A549 treated with CpdA at 1 μM for 4 hours (cell line): ENCODE data around the gene HLA-DRA. TPM values are rescaled to one million over a fixed set of nuclear protein-coding genes. Genes with fewer than 3 reads are reported as not detected.

ENCODE experiments used
- total RNA-seq: library from RNA; stranded (reverse); fragments of 200-300 nt; extraction: Qiagen RNA extraction; gene quantifications from 5 replicates; pipeline ENCODE4 v1.2.3, GENCODE V29; 2022; ENCODE audit warnings: low read depth

HLA-DRA gene
- total RNA-seq: not detected in 5 replicates

DNA sequence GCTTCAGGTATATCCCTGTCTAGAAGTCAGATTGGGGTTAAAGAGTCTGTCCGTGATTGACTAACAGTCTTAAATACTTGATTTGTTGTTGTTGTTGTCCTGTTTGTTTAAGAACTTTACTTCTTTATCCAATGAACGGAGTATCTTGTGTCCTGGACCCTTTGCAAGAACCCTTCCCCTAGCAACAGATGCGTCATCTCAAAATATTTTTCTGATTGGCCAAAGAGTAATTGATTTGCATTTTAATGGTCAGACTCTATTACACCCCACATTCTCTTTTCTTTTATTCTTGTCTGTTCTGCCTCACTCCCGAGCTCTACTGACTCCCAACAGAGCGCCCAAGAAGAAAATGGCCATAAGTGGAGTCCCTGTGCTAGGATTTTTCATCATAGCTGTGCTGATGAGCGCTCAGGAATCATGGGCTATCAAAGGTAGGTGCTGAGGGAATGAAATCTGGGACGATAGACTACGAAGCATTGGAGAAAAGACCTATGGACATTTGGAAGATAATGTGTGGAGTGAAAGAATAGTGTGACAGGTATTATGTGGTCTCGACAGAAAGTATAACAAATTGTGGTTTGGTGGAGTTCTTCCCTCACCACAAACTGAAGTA is at the start of gene HLA-DRA:
HLA-DRA (plus strand) TSS at position 286 of the 613 bp plus-strand sequence; CDS start at position 350, 64 bp downstream.

DNA sequence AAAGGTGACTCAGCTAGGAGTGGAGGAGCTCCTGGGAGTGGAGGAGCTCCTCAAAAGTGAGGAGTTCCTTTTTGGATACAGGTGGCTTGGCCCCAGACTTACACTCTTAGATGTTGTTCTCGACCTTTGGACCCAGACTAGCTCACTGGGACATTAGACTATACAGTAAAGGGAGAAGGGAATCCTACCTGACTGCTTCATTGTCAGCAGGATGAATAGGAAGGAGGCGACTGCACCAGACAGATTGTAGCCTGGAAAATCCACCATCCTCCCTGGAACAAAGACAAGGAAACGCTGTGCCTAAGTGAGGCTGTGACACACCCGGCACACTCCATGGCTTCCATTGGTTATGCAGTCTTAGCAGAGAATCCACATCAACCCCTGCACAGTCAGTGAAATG is 32.8 kb upstream of the HLA-DRA start, which contains the start of gene BTNL2:
BTNL2 (minus strand) TSS at position 325 of the 400 bp plus-strand sequence; CDS start at position 267, 58 bp downstream.

Other genes starting within 250 kb of the HLA-DRA start
- gene PBX2, start 249.7 kb upstream of the HLA-DRA start, total RNA-seq: 15.2 to 21.6 TPM (median 17.8 TPM) in 5 replicates
- 0.31 to 0.67 TPM (median 0.50 TPM) in 5 replicates for gene GPSM3, start 247.2 kb upstream of the HLA-DRA start, total RNA-seq
- 0.48 to 0.83 TPM (median 0.61 TPM) in 5 replicates for gene NOTCH4, start 215.8 kb upstream of the HLA-DRA start, total RNA-seq
- not detected in 5 replicates for gene TSBP1, start 68.0 kb upstream of the HLA-DRA start, total RNA-seq
- not detected in 5 replicates for gene BTNL2, start 32.7 kb upstream of the HLA-DRA start, total RNA-seq
- gene HLA-DRB5, start 90.4 kb downstream of the HLA-DRA start, total RNA-seq: not detected in 5 replicates
- gene HLA-DRB1, start 150.0 kb downstream of the HLA-DRA start, total RNA-seq: not detected in 5 replicates
- gene HLA-DQA1, start 197.5 kb downstream of the HLA-DRA start, total RNA-seq: not detected in 5 replicates
- not detected in 5 replicates for gene HLA-DQB1, start 226.8 kb downstream of the HLA-DRA start, total RNA-seq